Ammon's horn (tissue), 1 donor: ENCODE measurements around the gene SUSD4.

ENCODE experiments used
- DNase-seq: peaks from one replicate; pipeline ENCODE4 v3.0.0-alpha.2; 2016; ENCODE audit warnings: low spot score

SUSD4 gene

GRCh38 chr1:223211323-223211985, 152.5 kb downstream of the SUSD4 start:
- peak; percentile 22 for DNase-seq

GRCh38 chr1:223210788-223211120, 153.2 kb downstream of the SUSD4 start:
- DNase-seq: no peak

- DNase-seq: no peak
Observed at GRCh38 chr1:223209992-223210787, 153.8 kb downstream of the SUSD4 start.

GRCh38 chr1:223209293-223209898, 154.6 kb downstream of the SUSD4 start:
- DNase-seq: no peak

- no peak for DNase-seq
Observed at GRCh38 chr1:223208164-223209076, 155.6 kb downstream of the SUSD4 start.

- DNase-seq: no peak
Observed at GRCh38 chr1:223207293-223208066, 156.5 kb downstream of the SUSD4 start.

- no peak for DNase-seq
Observed at GRCh38 chr1:223204424-223204823, 159.6 kb downstream of the SUSD4 start.

GRCh38 chr1:223203694-223204093, 160.3 kb downstream of the SUSD4 start:
- no peak for DNase-seq

GRCh38 chr1:223203034-223203408, 161.0 kb downstream of the SUSD4 start:
- DNase-seq: no peak

- no peak for DNase-seq
Observed at GRCh38 chr1:223202376-223203033, 161.5 kb downstream of the SUSD4 start.

GRCh38 chr1:223201967-223202366, 162.0 kb downstream of the SUSD4 start:
- DNase-seq: no peak

GRCh38 chr1:223200903-223201302, 163.1 kb downstream of the SUSD4 start:
- no peak for DNase-seq

GRCh38 chr1:223199094-223199647, 164.8 kb downstream of the SUSD4 start:
- no peak for DNase-seq

- no peak for DNase-seq
Observed at GRCh38 chr1:223198628-223198965, 165.4 kb downstream of the SUSD4 start.

GRCh38 chr1:223197923-223198627, 165.9 kb downstream of the SUSD4 start:
- DNase-seq: no peak

GRCh38 chr1:223189903-223190724, 173.9 kb downstream of the SUSD4 start:
- DNase-seq: no peak

- DNase-seq: no peak
Observed at GRCh38 chr1:223189525-223189902, 174.5 kb downstream of the SUSD4 start.

- DNase-seq: no peak
Observed at GRCh38 chr1:223188618-223189356, 175.2 kb downstream of the SUSD4 start.
